Medulla oblongata (tissue), 1 donor: ENCODE results near the gene CTSA.
"Not testable (repeated sequence)": the region's sequence is repeated elsewhere in the genome, so short reads cannot be mapped to it uniquely, and the experiment has no call there.

Experiments used
- DNase-seq: peaks from one replicate; pipeline ENCODE4 v3.0.0-alpha.2; 2015; ENCODE audit errors: extremely low spot score

CTSA gene

GRCh38 chr20:45896641-45897161, 5.6 kb downstream of the CTSA start:
- DNase-seq, result no peak

- DNase-seq, result no peak
Observed at GRCh38 chr20:45897289-45897688, 6.2 kb downstream of the CTSA start.

- no peak for DNase-seq
Observed at GRCh38 chr20:45897692-45898091, 6.6 kb downstream of the CTSA start.

GRCh38 chr20:45898285-45898684, 7.2 kb downstream of the CTSA start:
- DNase-seq, result no peak

GRCh38 chr20:45899046-45899835, 8.1 kb downstream of the CTSA start:
- no peak for DNase-seq

- DNase-seq, result not testable (repeated sequence)
Observed at GRCh38 chr20:45901332-45901731, 10.2 kb downstream of the CTSA start.

- no peak for DNase-seq
Observed at GRCh38 chr20:45902199-45902701, 11.1 kb downstream of the CTSA start.

- DNase-seq, result no peak
Observed at GRCh38 chr20:45904583-45905504, 13.7 kb downstream of the CTSA start.

- DNase-seq, result no peak
Observed at GRCh38 chr20:45905505-45906079, 14.5 kb downstream of the CTSA start.

GRCh38 chr20:45907219-45907948, 16.2 kb downstream of the CTSA start:
- DNase-seq, result no peak

GRCh38 chr20:45908084-45908483, 16.9 kb downstream of the CTSA start:
- DNase-seq, result no peak

- no peak for DNase-seq
Observed at GRCh38 chr20:45909336-45909808, 18.2 kb downstream of the CTSA start.

GRCh38 chr20:45909817-45910669, 18.9 kb downstream of the CTSA start:
- DNase-seq, result no peak

- DNase-seq, result peak; percentile 96
Observed at GRCh38 chr20:45910670-45911485, 19.7 kb downstream of the CTSA start.

- DNase-seq, result peak; percentile 74
Observed at GRCh38 chr20:45911486-45912343, 20.6 kb downstream of the CTSA start, which contains the start of gene PLTP. TSS of gene PLTP (minus strand) at chr20:45912155. CDS start at chr20:45911452, 703 bp downstream.

GRCh38 chr20:45912344-45912682, 21.2 kb downstream of the CTSA start:
- DNase-seq, result no peak

- no peak for DNase-seq
Observed at GRCh38 chr20:45913116-45913515, 22.0 kb downstream of the CTSA start.

- DNase-seq, result no peak
Observed at GRCh38 chr20:45917790-45918141, 26.6 kb downstream of the CTSA start.
